Measurements from ENCODE around the gene CLCN3. TPM values are rescaled to one million over a fixed set of nuclear protein-coding genes. Genes with fewer than 3 reads are reported as not detected.

The CLCN3 gene
- 94.5 TPM for total RNA-seq

DNA sequence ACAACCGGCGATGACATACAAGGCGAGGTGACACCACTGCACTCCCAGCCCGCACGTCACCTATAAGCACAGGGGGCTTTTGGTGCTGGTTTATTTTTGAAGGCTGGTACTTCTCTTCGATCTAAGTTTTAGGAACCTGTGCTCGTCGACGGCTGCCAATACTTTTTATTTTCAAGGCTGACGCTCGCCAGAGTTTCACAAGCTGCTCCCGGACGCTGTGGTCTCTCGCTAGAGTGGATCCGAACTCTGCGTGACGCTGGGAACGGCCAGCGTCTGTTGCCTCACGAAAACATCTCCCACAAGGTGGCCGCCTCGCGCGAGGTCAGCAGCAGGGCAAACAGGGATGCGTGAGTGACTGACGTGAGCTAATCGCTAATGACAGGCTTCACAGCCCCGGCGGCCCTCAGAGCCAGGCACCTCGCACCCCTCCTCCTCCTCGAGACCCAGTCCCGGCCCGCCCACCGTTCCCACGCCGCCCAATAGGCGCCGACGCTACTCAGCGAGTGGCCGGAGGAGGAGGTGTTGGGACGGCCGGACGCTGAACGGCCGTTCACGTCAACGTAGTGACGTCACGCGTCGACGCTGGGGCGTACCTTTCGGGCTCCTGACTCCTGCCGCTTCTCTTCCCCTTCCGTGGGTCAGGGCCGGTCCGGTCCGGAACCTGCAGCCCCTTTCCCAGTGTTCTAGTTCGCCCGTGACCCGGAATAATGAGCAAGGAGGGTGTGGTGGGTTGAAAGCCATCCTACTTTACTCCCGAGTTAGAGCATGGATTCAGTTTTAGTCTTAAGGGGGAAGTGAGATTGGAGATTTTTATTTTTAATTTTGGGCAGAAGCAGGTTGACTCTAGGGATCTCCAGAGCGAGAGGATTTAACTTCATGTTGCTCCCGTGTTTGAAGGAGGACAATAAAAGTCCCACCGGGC lies at the start of gene CLCN3:
Gene CLCN3, plus strand, starts transcription at position 621 of the 922 bp plus-strand sequence. CDS start 15,351 bp downstream, outside the sequence.

DNA sequence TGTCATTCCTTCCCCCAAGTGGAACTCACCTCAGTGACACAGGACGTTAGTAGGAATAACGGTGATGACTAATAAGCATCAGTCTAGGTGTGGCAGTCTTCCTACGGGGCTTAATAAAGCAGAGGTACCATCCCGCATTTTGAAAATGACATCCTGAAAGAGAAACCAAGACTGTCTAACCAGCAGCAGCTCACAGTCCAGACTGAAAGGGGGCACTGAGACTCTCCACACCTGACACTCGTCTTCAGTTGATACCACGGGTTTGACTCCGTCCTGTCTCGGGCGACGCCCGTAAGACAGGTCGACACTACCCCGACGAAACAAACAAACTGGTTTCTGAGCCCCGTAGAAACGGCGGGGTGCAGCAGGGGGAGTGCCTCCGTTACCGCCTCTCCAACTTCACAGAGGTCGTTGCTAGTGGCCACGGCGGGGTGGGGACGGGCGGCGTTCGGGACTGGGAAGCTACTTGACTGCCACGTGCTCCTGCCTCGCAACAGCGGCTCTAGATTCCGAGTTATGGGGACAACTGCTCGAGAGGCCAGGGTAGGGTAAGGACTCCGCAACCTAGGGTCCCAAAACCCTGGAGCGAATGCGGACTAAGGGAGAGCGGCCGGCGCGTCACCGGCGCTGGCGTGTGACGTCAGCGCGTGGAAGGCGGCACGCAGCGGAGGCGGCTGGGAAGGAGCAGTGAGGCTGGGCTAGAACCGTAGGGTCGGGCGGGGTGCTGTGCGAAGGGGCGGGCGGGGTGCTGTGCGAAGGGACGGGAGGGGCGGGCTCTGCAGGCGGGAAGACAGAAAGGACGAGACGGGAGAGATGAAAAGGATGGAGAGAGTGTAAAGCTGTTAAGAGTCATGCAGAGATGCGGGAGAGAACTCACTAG lies 8.1 kb upstream of the CLCN3 start, which contains the start of gene NEK1:
Gene NEK1, minus strand, starts transcription at position 593 of the 880 bp plus-strand sequence. CDS start 9,953 bp downstream, outside the sequence.

GRCh38 chr4:169757575-169758184 lies 137.3 kb downstream of the CLCN3 start, which contains the start of gene HPF1:
HPF1 (minus strand) TSS chr4:169757944; CDS start chr4:169757877, 67 bp downstream.

Other genes starting within 250 kb of the CLCN3 start
- 28.8 TPM for gene NEK1, start 8.0 kb upstream of the CLCN3 start, total RNA-seq
- 38.8 TPM for gene HPF1, start 137.4 kb downstream of the CLCN3 start, total RNA-seq

Measured in parietal lobe (tissue), 1 donor.